ENCODE measurements around the gene USHBP1. TPM values are rescaled to one million over a fixed set of nuclear protein-coding genes. Genes with fewer than 3 reads are reported as not detected.

The USHBP1 gene
- total and polyA plus RNA-seq, 2 of the 13 experiments (the other 11 are each of a cell fraction or from before 2014, with no cell fraction given) = 0.15 to 1.5 TPM

DNA sequence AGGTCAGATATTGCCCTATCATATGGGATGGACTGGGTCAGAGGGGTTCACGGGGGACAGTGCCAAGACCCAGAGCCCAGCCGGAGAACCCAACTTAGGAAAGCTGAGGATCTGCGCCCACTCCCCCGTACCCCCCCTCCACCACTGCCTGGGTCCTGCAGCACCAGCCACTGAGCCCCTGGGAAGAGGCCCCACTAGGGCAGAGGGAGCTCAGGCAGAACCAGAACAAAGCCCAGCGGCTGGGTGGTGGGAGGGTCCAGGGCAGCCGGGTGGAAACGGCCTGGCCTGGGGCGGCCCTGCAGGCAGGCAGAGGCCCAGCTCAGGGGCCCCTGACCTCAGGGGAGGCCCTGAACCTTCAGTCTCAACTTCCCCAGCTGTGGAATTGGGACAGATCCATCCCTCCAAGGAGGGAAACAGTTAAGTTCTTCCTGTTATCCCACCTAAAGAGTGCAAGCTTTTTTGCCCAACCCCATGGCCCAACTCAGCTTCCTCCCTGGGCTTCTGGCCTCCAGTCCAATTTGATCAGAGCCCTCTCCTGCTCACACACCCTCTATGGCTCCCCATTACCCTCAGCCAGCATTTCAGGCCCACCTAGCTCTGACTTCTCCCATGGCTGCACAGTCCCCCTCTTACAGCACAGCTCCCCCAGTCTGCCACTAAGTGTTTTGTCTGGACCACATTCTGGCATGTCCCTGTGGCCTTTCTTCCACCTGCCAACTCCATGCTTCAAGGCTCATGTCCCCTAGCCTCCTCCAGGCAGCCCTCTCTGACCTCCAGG lies 21.9 kb downstream of the USHBP1 start (continued):
- no peak for TF ChIP-seq ZNF383 (CRISPR knock-in tag; IDR thresholded peaks at IDR 0.05; ENCODE audit: borderline replicate concordance)
- TF ChIP-seq KLF15 (CRISPR knock-in tag; IDR thresholded peaks at IDR 0.05; ENCODE audit: borderline replicate concordance) = no peak
- TF ChIP-seq, protein P1, sequence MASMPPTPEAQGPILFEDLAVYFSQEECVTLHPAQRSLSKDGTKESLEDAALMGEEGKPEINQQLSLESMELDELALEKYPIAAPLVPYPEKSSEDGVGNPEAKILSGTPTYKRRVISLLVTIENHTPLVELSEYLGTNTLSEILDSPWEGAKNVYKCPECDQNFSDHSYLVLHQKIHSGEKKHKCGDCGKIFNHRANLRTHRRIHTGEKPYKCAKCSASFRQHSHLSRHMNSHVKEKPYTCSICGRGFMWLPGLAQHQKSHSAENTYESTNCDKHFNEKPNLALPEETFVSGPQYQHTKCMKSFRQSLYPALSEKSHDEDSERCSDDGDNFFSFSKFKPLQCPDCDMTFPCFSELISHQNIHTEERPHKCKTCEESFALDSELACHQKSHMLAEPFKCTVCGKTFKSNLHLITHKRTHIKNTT (CRISPR knock-in tag; IDR thresholded peaks at IDR 0.05) = no peak
- TF ChIP-seq, protein P2, sequence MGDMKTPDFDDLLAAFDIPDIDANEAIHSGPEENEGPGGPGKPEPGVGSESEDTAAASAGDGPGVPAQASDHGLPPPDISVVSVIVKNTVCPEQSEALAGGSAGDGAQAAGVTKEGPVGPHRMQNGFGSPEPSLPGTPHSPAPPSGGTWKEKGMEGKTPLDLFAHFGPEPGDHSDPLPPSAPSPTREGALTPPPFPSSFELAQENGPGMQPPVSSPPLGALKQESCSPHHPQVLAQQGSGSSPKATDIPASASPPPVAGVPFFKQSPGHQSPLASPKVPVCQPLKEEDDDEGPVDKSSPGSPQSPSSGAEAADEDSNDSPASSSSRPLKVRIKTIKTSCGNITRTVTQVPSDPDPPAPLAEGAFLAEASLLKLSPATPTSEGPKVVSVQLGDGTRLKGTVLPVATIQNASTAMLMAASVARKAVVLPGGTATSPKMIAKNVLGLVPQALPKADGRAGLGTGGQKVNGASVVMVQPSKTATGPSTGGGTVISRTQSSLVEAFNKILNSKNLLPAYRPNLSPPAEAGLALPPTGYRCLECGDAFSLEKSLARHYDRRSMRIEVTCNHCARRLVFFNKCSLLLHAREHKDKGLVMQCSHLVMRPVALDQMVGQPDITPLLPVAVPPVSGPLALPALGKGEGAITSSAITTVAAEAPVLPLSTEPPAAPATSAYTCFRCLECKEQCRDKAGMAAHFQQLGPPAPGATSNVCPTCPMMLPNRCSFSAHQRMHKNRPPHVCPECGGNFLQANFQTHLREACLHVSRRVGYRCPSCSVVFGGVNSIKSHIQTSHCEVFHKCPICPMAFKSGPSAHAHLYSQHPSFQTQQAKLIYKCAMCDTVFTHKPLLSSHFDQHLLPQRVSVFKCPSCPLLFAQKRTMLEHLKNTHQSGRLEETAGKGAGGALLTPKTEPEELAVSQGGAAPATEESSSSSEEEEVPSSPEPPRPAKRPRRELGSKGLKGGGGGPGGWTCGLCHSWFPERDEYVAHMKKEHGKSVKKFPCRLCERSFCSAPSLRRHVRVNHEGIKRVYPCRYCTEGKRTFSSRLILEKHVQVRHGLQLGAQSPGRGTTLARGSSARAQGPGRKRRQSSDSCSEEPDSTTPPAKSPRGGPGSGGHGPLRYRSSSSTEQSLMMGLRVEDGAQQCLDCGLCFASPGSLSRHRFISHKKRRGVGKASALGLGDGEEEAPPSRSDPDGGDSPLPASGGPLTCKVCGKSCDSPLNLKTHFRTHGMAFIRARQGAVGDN (CRISPR knock-in tag; IDR thresholded peaks at IDR 0.05) = peak; percentile 53
- TF ChIP-seq ZNF468 (CRISPR knock-in tag; IDR thresholded peaks at IDR 0.05) = no peak
- TF ChIP-seq KLF11 (CRISPR knock-in tag; IDR thresholded peaks at IDR 0.05) = no peak
- no peak for TF ChIP-seq FOXK1 (CRISPR knock-in tag; IDR thresholded peaks at IDR 0.05; ENCODE audit: borderline replicate concordance, low read depth)
- TF ChIP-seq, protein P3, sequence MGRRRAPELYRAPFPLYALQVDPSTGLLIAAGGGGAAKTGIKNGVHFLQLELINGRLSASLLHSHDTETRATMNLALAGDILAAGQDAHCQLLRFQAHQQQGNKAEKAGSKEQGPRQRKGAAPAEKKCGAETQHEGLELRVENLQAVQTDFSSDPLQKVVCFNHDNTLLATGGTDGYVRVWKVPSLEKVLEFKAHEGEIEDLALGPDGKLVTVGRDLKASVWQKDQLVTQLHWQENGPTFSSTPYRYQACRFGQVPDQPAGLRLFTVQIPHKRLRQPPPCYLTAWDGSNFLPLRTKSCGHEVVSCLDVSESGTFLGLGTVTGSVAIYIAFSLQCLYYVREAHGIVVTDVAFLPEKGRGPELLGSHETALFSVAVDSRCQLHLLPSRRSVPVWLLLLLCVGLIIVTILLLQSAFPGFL (CRISPR knock-in tag; IDR thresholded peaks at IDR 0.05) = no peak
- TF ChIP-seq WIZ (CRISPR knock-in tag; IDR thresholded peaks at IDR 0.05) = no peak
- no peak for TF ChIP-seq ZNF644 (CRISPR knock-in tag; IDR thresholded peaks at IDR 0.05; ENCODE audit: low read depth)
- no peak for TF ChIP-seq SOX13 (IDR thresholded peaks at IDR 0.05)
- TF ChIP-seq SOX13 (CRISPR knock-in tag; conservative IDR thresholded peaks at IDR 0.05 in 1 of 2, IDR thresholded peaks at IDR 0.05 in 1 of 2) = no peak
- TF ChIP-seq NR2F1 (CRISPR knock-in tag; IDR thresholded peaks at IDR 0.05) = no peak
- TF ChIP-seq, protein P4, sequence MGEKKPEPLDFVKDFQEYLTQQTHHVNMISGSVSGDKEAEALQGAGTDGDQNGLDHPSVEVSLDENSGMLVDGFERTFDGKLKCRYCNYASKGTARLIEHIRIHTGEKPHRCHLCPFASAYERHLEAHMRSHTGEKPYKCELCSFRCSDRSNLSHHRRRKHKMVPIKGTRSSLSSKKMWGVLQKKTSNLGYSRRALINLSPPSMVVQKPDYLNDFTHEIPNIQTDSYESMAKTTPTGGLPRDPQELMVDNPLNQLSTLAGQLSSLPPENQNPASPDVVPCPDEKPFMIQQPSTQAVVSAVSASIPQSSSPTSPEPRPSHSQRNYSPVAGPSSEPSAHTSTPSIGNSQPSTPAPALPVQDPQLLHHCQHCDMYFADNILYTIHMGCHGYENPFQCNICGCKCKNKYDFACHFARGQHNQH (CRISPR knock-in tag; IDR thresholded peaks at IDR 0.05) = no peak
- TF ChIP-seq ZNF75D (CRISPR knock-in tag; IDR thresholded peaks at IDR 0.05; ENCODE audit: borderline replicate concordance) = no peak
- no peak for TF ChIP-seq HHEX (CRISPR knock-in tag; IDR thresholded peaks at IDR 0.05)
- no peak for TF ChIP-seq SMARCC2 (IDR thresholded peaks at IDR 0.05)
- TF ChIP-seq ZNF776 (CRISPR knock-in tag; IDR thresholded peaks at IDR 0.05) = no peak
- no peak for TF ChIP-seq ZNF562 (CRISPR knock-in tag; IDR thresholded peaks at IDR 0.05; ENCODE audit: borderline replicate concordance)
- no peak; the same call in 1 of the 2 replicates for TF ChIP-seq YEATS4 (CRISPR knock-in tag; IDR thresholded peaks at IDR 0.05; ENCODE audit: borderline replicate concordance)
- no peak for TF ChIP-seq MXD4 (CRISPR knock-in tag; IDR thresholded peaks at IDR 0.05)

Data from HepG2 (cell line).